Stimulated activated CD8-positive, alpha-beta memory T cell treated with anti-CD3 and anti-CD28 coated beads, Interleukin-2, amount 100 ng/mL, for 48 hours (primary cell): ENCODE results near the gene KCNQ5.

ENCODE experiments used
- DNase-seq, 2 donors: peaks; one replicate each; pipeline ENCODE4 v3.0.0-alpha.2; 2020; ENCODE audit warnings: low read depth in 2 of 2

KCNQ5 gene

DNA sequence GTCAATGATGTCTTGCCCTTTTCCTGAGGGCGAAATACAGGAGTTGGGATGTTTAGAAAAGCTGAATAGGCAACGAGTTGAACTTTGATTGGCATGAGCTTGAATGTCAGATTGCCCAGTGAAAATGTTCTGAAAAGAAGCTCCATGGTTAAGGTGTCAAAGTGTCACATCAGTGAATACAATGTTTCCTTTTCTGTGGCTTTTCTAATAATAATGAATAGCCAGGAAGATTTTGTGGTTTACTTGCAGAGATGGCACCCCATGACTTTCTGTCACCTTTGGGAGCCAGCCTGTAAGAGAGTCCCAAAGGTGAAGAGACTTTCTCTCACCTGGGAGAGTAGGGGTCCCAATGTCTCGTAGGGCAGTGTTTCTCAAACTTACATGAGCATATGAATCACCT lies 119.2 kb downstream of the KCNQ5 start:
- no peak for DNase-seq

DNA sequence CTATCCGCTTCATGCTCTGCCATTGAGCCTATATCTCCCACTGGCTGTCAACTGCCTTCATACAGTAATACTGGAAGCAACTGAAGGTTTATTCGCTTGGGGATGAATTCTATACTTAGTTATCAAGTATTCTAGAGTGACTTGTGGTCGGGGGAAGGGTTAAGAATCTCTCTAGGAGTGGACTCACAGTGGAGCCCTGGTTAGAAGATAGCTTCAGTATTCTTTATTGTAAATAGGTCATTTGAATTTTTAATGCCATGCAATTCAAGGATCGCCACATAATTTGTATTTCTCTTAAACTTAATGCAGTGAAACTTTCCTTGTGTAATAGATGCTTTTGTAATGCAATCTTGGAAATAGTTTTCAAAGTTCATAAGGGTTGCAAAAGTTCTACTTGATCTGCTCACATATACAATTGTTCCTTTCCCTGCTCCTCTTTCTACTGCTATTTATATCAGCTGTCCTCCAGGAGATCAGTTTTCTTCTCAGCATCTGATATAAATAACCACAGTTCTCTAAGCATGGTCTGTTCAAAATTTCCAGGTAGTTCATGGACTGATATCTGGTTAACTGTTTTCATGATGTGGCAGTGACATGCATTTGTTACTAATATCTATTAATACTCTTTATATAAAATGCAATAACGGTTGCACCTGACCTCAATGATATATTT lies 120.3 kb downstream of the KCNQ5 start:
- no peak for DNase-seq

DNA sequence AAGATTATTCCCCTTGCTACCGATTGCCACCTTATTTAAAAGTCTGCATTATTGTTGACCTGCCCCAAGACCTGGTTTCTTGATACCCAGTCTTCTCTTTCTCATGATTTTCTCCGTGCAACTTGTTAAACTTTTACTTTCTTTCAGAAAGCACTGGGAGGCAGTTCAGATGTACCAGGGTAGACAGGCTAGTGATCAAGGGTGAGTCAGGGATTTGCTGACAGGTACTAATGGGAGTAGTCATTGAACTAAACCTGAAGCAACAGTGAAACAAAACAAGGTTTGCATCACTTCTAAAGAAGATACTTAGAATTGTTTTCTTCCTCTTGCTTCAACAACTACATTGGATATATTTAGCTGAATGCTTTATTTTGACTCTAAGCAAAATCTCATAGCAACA lies 124.4 kb downstream of the KCNQ5 start:
- no peak for DNase-seq

DNA sequence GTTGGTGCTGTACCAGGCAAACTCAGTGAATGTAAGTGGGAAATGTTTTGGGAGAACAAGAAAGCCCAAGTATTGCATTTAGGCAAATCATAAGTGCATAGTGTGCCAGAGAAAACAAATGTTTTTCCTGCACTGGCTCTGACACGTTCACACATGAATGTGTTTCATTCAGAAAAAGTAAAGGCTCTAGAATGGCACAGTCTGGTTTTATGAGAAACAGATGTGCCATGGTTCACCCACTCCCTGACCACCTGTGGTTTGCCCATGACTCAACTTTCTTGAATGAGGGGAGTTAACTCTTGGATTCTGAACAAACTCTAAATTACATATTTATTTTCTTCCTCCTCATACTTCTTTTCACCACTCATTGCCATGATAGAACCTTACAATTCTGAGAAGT lies 126.9 kb downstream of the KCNQ5 start:
- peak; percentile 8 to 17 for DNase-seq

DNA sequence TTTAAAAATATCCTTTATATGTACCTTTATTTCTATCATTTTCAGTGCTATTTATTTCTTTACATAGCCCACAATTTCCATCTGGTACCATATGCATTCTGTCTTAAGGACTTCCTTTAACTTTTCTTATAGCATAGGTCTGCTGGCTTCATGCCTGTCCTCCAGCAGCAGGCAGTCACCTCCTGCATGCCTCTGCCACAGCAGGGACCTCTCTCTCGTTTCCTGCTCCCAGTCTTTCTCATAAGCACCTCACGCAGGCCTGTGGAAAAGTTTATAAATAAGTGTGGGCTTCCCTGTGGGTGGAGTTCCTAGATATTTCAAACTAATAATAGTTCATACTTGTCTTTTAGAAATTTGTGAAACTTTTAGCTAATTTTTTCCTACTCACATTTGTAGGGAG lies 133.9 kb downstream of the KCNQ5 start:
- DNase-seq = no peak

DNA sequence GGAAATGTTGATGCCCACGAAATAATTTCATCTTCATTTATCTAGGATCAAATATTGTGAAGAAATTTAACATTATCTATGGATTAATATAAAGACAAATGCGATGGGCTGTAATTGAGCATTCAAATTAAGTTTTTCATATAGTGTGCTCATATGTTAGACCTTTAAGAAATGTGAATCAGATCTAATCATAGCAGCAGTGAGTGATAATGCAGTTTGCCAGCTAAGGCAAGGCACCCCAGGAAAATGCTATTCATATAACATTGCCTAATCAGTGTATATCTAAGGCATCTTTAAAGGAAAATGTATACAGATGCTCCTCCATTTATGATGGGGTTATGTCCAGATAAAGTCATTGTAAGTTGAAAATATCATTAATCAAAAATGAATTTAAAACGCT lies 135.2 kb downstream of the KCNQ5 start:
- no peak for DNase-seq

DNA sequence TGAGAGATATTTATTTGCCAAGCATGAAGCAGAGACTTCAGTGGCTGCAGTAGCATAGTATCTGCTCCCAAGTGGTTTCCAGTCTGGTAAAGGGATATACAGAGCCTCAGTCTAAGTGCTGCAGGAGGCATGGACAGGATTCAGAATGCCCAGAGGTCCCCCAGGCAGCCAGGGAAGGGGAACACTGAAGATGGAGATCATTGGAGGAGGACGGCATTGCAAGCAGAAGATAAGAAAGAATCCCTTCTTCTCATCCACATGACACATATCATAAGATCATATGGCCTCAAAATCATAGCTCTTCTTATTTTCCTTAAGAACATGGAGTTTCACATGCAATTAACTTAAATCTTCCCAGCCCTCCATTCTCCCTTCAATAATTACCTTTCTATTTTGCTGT lies 136.1 kb downstream of the KCNQ5 start:
- DNase-seq = no peak

DNA sequence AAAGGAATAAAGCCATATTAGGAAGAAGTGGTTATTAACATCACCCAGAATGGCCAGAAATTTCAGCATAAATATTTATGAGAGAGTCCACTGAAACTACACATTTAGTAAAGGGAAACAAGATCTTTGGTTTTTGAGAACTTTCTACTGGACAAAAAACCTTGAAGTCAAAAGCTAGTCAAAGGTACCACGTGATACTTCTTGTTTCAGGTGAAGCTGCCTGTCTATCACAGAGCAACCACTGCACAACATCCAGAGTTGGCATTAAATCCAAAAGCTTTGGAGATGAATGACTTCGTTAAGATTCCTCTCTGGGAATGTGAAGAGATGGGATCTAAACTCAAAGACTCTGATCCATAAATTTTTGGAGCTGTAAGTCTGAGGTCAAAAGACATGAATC lies 137.0 kb downstream of the KCNQ5 start:
- no peak for DNase-seq

DNA sequence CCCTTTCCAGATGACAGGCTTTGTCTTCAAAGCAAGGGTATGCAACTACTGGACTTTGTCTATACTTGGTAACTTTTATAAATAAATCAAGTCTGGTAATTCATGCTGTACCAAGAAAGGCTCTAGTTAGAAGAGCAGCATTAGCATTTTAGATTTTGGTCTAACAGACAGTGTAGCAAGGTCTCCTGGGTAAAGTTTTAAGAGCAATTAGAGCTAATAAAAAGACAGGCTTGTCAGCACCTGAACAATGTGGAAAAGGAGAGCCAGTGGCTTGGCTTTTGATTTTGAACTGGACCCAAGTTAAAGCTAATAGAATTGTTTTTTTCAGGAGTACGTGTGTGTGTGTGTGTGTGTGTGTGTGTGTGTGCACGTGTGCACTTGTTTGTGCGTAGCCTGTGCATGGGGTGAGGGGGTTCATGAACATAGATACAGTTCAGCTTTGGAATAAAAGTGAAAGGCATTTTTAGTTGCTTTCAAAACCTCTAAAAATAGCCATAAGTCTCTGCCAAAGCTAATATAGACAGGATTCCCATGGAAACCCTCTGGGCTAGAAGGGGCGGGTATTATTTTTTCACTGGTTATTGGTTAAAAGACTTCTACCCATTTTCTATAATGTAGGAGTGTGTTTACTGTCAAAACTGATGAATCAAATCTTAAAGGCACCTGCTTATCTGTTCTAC lies 138.4 kb downstream of the KCNQ5 start:
- DNase-seq = no peak

DNA sequence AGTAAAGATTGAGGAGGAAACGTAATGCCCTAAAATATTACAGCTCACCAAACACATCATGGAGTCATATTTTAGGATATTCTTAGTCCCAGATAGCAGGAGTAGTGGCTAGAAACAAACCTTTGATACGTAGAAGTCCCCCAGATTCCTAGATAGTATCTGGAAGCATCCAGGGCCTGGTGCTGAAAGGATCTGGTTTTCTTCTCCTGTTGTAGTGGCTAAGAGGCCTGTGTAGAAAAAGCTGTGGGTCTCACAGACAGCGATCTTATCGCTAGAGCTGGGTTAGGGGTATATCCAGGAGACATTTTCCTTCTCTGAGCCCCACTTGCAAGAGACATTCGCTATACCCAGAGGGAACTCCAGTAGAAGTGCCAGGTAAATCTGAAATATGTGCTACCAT lies 139.9 kb downstream of the KCNQ5 start:
- DNase-seq = no peak

DNA sequence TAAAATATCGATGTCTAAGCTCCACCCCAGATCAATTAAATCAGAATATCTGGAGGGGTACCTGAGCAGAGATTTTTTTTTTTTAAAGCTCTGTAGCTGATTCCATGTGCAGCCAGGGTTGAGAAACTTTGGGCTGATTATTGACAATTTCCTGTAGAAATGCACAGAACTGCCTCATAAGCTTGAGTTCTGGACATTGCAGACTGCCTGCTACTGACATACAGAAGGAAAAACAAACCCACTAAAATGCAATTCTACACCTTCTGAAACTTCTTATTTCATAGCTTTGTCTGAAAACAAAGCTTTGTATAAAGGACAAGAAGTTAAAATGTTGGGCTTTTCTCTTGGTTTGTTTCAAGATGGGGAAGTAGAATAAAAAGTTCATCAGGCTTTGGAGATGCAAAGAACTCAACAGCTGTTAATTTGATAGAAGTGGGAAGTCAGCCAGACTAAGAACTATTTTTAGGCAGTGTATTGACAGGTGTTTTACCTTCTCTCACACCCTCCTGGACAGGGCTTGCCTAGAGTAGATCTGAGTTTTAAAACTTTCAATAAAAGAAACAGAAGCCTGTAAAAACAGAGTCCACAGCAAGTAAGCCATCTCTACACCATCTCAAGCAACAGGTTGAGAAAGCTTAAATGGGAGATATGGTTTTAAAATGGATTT lies 147.7 kb downstream of the KCNQ5 start:
- no peak for DNase-seq

DNA sequence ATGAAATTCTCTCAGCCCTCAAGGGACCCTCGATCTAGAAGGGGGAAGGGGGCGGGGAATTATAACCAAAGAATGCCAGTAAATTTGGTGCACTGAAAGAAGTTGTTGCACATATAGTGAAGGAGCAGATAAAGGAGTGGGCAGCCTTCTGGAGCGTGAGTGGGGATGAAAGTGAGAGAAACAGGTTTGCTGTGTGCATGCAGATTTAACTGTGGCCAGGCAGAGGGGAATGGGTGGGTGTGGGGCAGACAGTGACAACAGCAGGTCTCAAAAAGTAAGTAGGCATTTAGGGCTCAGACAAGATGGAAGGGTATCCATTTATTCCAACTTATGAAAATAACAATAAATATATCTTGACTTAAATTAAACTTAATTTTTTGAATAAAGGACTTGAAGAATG lies 149.1 kb downstream of the KCNQ5 start:
- no peak for DNase-seq

DNA sequence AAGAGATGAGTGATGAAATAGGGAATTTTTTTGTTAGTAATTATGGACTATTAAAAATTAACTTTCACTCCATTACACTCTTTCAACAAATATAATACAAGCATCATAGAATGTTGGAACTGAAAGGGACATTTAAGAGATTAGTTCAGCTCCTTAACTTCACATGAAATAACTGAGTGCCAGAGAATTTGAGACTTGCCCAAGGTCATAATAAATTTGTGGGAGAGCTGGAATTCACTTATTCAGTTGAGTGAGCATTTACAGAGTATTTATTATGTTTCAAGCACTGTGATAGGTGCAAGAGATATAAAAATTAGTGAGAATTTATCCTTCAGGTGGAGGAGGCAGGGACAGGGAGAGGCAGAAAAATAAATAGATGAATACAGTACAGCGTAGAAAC lies 154.6 kb downstream of the KCNQ5 start:
- no peak for DNase-seq

DNA sequence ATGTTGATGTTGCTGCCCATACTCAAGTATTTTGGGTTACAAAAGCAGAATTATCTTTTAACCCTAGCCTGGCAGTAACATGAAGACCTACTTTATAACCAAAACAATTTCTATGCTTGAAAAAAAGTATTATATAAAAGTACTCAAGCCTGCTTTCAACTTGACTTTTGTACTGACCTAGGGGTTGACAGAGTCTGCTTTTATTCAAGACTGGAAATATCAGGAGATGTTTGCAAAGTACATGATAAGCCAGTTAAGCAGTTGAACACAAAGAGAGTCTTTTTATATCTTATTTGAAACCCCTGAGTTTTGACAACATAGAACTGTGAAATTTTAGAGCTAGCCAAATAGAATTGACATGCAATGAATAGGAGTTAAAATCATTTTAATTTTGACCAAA lies 159.8 kb downstream of the KCNQ5 start:
- DNase-seq = no peak

DNA sequence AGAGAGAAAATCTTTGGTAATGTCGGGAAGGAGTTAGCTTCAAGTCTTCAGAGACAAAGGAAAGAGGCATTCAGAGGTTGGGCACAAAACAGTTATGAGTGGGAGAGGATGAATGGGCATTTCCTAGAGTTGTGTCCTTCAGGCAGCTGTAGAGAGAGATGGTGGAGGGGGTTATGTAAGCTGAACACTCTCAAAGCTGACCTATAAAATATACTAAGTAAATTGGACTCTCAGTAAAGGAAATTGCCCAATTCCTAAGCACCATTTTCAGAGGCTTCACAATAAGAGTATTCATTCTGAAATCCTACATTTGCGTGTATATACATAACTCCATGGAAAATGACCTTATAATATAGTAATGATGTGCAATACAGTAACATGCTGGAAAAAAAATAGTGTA lies 161.2 kb downstream of the KCNQ5 start:
- DNase-seq = no peak

DNA sequence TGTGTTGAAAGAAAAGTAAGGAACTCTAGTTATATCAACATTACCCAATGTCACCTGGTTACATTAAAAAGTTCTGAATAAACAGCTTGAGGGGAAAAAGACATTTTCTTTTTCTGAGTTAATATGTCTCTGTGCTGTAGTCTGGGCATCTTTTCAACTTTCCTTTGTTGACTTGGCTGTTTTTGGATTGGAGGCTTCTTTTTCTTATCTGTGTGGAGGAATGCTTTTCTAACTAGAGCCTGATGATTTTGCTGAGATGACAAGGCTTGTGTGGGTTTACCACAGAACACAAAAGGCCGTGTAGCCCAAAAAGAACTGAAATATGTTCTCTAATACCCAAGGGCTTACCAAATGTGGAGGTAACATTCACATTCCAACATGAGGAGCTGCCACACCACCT lies 161.8 kb downstream of the KCNQ5 start:
- no peak for DNase-seq

DNA sequence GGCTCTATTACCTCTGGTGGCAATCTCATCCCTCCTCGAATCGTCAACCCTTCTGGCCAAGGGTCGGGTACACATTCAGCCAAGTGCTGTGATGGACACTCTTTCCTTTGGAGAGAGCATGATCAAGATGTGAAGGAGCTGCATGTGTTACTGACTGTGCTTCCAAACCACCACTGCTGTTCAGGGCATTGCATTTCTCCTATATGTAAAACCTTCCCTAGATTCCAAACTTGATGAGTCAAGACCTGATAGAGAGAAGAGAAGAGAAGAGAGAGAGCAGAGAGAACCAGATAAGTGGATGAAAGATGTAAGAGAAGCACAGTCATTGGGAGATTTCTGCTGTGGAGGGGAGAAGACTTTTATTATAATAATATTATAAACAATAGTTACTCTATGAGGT lies 162.2 kb downstream of the KCNQ5 start:
- no peak for DNase-seq

DNA sequence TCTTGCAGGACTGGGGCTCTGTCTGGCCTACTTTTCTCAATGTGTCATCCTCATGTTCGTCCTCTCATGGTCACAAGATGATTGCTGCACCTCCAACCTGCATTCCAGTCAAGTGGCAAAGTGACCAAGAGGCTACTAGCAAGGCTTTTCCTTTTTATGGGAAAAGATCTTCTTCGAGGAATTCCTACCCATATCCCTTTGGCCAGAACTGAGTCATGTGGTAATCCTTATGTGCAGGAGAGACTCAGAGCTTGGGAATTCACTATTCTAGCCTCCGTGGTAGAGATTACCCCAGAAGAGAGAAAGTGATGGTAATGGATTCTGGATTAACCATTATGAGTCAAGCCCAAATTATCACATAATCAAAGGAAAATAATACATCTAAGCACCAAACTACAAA lies 162.7 kb downstream of the KCNQ5 start:
- no peak for DNase-seq

DNA sequence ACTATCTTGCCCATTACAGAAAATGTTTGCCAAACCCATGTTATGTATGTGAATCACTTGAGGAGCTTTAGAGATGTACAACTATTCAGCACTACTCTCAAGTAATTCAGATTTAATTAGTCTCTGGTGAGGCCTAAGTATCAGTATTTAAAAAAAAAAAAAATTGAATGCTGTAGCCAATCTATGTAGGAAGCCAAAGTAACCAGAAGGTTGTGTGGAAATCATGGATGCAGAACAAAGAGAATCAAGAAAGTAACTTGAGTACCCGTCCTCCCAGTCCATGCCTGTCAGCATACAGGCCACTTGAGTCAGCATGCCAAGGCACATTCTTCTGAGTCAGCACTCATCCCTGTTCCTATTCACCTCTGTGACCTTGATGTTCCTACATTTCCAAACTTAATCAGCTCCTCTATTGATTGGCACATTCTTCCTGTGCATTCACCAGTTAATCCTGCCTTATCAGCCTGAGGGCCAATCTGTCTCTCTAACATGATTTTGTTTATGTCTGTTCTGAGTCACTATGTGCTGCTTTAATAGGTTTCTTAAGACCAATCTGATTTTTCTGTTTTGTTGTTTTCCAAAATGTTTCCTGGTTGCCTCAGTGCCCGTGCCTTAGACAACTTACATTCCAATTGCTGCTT lies 165.6 kb downstream of the KCNQ5 start:
- no peak for DNase-seq

DNA sequence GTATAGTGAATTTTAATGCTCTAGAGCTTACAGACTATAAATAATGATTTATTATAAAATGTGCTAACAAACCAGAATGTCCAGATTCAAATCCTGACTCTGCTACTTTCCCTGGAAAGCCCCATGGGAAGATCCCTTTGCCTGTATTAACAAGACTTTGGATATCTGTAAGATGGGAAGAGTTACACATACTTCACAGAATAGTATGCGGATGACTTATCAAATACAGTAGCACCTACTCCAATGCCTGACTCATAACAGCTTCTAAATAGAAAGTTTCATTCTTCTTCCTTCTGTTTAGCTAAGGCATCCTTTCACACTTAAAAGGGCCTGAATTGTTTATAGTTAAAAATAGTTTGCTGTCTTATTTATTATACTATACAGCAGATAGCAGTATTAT lies 166.3 kb downstream of the KCNQ5 start:
- DNase-seq = no peak

DNA sequence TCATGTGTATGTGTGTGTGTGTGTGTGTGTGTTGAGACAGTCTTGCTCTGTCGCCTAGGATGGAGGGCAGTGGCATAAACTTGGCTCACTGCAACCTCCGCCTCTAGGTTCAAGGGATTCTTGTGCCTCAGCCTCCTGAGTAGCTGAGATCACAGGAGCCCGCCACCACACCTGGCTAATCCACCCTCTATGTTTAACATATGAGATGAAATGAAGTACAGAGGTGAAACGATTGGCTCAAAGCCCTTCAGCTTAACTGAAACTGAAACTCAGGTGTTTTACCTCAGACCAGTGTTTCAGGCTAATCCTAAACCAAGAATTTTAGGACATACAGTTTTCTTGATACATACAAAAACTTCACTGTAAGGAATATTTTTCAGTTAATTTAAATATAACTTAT lies 167.3 kb downstream of the KCNQ5 start:
- DNase-seq = no peak

DNA sequence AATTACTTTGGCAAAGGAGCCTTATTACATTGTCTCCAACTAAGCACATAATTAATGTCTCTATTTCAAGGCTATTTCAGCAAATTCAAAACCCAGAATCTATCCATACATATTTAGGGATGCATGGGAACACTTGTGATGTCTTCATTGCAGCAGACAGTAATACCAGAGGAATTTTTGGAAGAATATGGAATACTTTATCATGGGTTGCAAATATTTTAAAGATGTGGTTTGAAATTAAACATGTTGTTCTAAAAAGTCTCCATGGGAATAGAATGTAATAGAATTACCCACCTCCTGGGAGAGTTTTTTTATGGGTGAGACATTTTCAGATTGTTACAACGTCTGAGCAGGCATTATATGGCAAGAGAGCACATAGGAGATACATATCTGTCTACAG lies 170.8 kb downstream of the KCNQ5 start:
- no peak for DNase-seq
